ENCODE results near the gene ESPN.
"Not testable (repeated sequence)": the region's sequence is repeated elsewhere in the genome, so short reads cannot be mapped to it uniquely, and the experiment has no call there.

The ESPN gene, protein sequence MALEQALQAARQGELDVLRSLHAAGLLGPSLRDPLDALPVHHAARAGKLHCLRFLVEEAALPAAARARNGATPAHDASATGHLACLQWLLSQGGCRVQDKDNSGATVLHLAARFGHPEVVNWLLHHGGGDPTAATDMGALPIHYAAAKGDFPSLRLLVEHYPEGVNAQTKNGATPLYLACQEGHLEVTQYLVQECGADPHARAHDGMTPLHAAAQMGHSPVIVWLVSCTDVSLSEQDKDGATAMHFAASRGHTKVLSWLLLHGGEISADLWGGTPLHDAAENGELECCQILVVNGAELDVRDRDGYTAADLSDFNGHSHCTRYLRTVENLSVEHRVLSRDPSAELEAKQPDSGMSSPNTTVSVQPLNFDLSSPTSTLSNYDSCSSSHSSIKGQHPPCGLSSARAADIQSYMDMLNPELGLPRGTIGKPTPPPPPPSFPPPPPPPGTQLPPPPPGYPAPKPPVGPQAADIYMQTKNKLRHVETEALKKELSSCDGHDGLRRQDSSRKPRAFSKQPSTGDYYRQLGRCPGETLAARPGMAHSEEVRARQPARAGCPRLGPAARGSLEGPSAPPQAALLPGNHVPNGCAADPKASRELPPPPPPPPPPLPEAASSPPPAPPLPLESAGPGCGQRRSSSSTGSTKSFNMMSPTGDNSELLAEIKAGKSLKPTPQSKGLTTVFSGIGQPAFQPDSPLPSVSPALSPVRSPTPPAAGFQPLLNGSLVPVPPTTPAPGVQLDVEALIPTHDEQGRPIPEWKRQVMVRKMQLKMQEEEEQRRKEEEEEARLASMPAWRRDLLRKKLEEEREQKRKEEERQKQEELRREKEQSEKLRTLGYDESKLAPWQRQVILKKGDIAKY

DNA sequence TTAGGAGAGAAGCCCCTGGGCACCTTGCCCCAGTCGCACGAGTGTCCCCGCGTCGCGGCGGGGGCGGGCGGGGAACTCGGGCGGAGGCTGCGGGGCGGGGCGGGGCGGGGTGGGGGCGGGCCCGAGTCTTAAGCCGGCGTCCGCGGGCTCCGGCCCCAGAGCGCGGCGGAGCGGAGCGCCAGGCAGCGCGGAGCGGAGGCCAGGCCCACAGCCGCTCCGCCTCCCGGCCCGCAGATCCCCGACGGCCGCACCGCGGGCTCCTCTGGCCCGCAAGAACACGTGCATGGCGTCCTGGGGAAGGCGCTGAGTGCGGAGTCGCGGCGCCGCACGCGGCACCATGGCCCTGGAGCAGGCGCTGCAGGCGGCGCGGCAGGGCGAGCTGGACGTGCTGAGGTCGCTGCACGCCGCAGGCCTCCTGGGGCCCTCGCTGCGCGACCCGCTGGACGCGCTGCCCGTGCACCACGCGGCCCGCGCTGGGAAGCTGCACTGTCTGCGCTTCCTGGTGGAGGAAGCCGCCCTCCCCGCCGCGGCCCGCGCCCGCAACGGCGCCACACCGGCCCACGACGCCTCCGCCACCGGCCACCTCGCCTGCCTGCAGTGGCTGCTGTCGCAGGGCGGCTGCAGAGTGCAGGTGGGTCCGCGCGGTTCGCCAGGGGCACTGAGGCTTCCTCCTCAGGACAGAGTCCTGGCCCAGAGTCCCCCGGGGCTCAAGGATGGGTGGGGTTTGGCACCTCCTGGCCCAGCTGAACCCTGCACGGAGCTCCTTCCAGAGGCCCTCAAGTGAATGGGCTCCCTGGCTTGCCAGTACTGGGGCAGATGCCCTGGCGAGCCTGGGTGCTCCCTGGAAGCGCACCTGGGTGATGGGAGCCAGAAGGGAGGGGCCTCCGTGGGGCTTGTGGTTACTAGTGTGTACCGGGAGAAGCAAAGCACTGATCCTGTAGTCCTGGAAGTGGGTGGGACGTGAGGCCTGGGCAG, at the start of gene ESPN:
Gene ESPN (plus strand): TSS at position 158 of the 975 bp plus-strand sequence. CDS start 180 bp downstream, at position 338.
- DNase-seq, result no peak

- no peak for DNase-seq
These were observed 46.4 kb upstream of the ESPN start for GRCh38 chr1:6378096-6378746.

- no peak for DNase-seq
These were observed 44.5 kb upstream of the ESPN start for GRCh38 chr1:6380037-6380436.

DNA sequence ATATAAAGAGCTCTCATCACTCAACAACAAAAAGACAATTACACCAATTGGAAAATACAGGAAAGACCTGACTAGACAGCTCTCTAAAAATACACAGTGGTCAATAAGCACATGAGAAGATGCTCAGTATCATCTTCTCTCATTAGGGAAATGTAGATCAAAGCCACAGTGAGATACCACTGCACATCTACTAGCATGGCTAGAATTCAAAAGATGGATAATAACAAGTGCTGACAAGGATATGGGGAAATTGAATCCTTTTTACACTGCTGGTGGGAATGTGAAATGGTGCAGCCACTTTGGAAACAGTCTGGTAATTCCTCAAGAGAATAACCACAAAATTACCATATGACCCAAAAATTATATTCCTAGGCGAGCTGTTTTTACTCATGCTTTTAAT, 40.4 kb upstream of the ESPN start:
- DNase-seq, result no peak

- DNase-seq, result no peak
These were observed 39.6 kb upstream of the ESPN start for GRCh38 chr1:6384962-6385361.

GRCh38 chr1:6385488-6386191, 38.9 kb upstream of the ESPN start:
- DNase-seq, result no peak

DNA sequence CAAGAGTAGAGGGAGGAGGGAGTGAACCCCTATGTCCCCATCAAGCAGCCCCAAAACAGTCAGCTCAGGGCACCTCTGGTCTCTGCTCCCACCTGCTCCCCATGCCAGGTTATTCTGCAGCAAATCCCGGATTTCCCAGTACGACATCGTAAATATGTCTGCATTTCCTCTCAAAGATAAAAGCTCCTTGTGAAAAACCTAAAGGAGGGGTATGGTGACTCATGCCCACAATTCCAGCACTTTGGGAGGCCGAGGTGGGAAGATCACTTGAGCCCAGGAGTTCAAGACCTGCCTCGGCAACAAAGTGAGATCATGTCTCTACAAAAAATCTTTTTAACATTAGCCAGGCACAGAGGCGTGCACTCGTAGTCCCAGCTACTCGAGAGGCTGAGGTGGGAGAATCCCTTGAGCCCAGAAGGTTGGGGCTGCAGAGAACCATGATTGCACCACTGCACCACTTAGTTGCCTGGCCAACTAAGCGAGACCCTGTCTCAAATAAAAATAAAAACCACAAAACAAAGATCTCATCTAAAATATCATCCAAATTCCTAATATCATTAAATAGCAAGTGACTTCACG, 38.1 kb upstream of the ESPN start:
- DNase-seq, result no peak

DNA sequence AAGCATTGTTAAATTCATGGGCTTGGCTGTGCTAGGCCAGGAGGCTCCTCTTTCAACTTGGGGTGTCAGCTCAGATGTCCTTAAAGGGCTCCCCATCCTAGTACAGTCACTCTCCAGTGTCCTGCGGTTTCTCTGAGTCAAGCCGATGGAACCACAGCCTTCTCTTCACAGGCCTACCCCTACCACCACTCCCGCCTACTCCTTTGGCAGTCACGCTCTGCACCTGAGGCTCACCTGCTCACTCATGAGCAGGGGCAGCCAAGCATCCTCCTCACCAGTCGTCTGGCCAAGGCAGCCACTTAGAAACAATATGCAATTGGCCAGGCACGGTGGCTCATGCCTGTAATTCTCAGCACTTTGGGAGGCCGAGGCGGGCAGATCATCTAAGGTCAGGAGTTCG, 34.6 kb upstream of the ESPN start:
- DNase-seq, result no peak

- no peak for DNase-seq
These were observed 32.4 kb upstream of the ESPN start for GRCh38 chr1:6391951-6392808.

DNA sequence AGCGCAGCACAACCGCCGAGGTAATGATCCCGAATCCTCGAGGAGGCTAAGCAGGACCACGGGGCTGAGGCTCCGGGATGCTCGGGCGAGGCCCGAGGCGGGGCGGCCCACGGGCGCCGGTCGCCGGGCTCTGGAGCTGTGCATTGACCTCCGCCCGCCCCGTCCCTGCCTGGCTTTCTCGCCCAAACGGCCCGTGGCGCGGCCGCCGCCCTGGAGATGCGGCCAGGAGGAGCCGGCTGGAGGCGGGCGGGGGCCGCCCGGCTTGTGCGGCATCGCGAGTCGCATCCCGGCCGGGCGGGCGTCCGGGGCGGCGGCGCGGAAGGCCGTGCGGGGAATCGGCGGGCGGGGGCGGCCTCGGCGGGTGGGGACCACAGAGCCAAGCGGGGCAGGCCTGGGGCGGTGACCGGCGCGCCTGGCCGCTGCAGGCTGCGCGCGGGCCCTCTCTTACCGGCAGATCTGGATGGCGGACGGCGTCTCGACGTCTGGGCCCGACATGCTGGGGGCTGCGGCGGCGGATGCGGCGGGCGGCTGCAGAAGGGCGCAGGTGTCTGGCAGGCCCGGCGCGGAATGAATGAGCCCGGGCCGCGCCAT, 31.7 kb upstream of the ESPN start:
- no peak for DNase-seq

- peak; percentile 58 for DNase-seq
These were observed 31.0 kb upstream of the ESPN start, which contains the start of gene ACOT7 for GRCh38 chr1:6393400-6394187. ACOT7 (minus strand) TSS chr1:6393767; CDS start chr1:6393399, 368 bp downstream.

- DNase-seq, result not testable (repeated sequence)
These were observed 29.4 kb upstream of the ESPN start for GRCh38 chr1:6395130-6395529.

DNA sequence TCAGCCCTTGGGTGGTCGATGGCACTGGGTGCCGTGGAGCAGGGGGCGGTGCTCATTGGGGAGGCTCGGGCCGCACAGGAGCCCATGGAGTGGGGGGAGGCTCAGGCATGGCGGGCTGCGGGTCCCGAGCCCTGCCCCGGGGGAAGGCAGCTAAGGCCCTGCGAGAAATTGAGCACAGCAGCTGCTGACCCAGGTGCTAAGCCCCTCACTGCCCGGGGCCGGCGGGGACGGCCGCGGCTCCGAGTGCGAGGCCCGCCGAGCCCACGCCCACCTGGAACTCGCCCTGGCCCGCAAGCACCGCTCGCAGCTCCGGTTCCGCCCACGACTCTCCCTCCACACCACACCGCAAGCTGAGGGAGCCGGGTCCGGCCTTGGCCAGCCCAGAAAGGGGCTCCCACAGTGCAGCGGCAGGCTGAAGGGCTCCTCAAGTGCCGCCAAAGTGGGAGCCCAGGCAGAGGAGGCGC, 28.8 kb upstream of the ESPN start:
- not testable (repeated sequence) for DNase-seq

DNA sequence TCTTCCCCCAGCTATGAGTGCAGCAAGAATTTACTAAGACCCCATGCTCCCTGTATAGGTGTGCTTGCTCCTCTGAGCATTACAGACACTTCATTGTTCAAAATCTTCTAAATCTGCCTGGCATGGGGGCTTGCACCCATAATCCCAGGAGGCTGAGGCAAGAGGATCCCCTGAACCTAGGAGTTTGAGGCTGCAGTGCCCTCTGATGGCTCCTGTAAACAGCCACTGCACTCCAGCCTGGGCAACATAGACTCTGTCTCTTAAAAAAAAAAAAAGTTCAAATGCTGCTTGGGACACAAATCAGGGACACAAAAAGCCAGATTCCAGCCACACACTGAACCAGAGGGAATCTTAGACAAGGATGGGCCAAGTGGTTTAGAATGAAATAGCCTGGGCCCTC, 27.6 kb upstream of the ESPN start:
- no peak for DNase-seq

DNA sequence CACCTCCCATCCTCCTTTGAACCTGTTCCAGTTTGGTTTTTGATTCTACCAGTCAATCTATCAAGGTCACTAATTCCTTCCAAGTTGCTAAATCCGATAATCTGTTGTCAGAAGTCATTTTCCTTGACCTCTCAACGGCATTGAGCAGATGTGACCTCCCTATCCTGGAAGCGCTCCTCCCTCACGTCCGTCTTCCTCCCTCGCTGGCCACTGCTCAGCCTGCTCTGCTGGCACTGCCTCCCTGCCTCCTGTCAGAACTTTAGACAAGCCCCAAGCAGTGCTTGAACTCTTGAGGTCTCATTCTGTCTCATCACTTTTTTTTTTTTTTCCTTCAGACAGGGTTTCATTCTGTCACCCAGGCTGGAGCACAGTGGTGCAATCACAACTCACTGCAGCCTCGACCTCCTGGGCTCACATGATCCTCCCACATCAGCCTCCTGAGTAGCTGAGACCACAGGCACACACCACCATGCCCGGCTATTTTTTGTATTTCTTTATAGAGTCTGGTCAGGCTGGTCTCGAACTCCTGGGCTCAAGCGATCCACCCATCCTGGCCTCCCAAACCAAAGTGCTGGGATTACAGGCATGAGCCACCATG, 26.6 kb upstream of the ESPN start:
- DNase-seq, result no peak

- no peak for DNase-seq
These were observed 25.3 kb upstream of the ESPN start for GRCh38 chr1:6399294-6399693.

- DNase-seq, result no peak
These were observed 22.9 kb upstream of the ESPN start for GRCh38 chr1:6401673-6402072.

- DNase-seq, result no peak
These were observed 16.6 kb upstream of the ESPN start for GRCh38 chr1:6408023-6408422.

Data from NCI-H748 treated with DMSO at 0.1 percent for 48 hours (cell line).